Colonic mucosa (tissue), 4 donors: ENCODE measurements around the gene NBAS. TPM values are rescaled to one million over a fixed set of nuclear protein-coding genes. Genes with fewer than 3 reads are reported as not detected.

Experiments
- DNase-seq: peaks from one replicate; pipeline ENCODE4 v3.0.0-alpha.2; 2020
- H3K27ac ChIP-seq: fragments of 200-600 bp; one replicate; pipeline ENCODE4 v1.8.0; 2021
- H3K27me3 ChIP-seq: fragments of 200-600 bp; one replicate; pipeline ENCODE4 v1.8.0; 2021
- H3K36me3 ChIP-seq: fragments of 200-600 bp; one replicate; pipeline ENCODE4 v1.8.0; 2021
- H3K4me1 ChIP-seq: fragments of 200-600 bp; one replicate; pipeline ENCODE4 v1.8.0; 2021; ENCODE audit warnings: mild to moderate bottlenecking
- H3K4me3 ChIP-seq: fragments of 200-600 bp; one replicate; pipeline ENCODE4 v1.8.0; 2021
- H3K9ac ChIP-seq, 2 donors: one replicate each; pipeline ENCODE4 v1.7.0; 2013; ENCODE audit warnings: control low read depth in 2 of 2, low read depth in 2 of 2, low read length in 2 of 2
- H3K9me3 ChIP-seq: fragments of 200-600 bp; one replicate; pipeline ENCODE4 v1.8.0; 2021
- intact Hi-C: fragments of 100-400 bp; cut with DNase I; formaldehyde crosslinking; loops from one replicate; pipeline ENCODE4 v1.14.1; 2022
- total RNA-seq, 2 donors: library from RNA; stranded (reverse); fragmentation: NEBNext Ultra II Directional in 1 of 2; extraction: Animal tissue kit (Norgen Biotek cat#: 25700) in 1 of 2; gene quantifications; one replicate each; pipeline ENCODE4 v1.2.1, GENCODE V29; 2021
- TF ChIP-seq, protein P1 (sequence below): fragments of 200-600 bp; IDR thresholded peaks from one replicate; pipeline ENCODE4 v1.8.0; 2022; ENCODE audit warnings: antibody characterized with exemption, mild to moderate bottlenecking
- donor health status: healthy.
- donor health status: DM: no; HTN: no; CAD: no.
- donor health status: DM: no; HTN: no; CAD: no.

Gene NBAS
- total RNA-seq, 2 donors from 2014 or later, result 34.4 to 38.9 TPM

DNA sequence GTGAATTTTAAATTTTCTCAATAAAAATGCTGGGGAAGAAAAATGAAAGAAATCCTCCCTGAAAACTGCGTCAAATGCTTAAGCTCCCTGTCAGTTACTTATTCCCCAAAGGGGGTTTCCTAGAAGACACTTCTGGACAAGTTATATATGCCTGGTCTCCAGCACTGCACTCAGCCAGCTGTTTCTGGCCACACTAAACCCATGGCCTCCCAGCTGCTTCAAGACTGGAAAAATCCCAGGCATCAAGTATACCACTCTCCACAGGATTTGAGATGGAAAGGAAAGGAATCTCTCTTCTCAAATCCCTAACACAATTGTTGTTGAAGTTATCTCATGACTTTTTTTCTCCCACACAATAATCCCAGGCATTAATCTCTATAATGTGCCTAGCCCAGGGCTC lies 245.7 kb downstream of the NBAS start:
- Histone ChIP-seq H3K27me3 (no peaks in the 10 kb centered on the region), H3K36me3 (no peaks in the 10 kb centered on the region), H3K4me3 (no peak overlapping the region), H3K27ac (no peak overlapping the region), H3K4me1 (no peaks in the 10 kb centered on the region), H3K9me3 (no peaks in the 10 kb centered on the region), H3K9ac (no peak overlapping the region)
- intact Hi-C loops, result no loop called here
- TF ChIP-seq, protein P1, sequence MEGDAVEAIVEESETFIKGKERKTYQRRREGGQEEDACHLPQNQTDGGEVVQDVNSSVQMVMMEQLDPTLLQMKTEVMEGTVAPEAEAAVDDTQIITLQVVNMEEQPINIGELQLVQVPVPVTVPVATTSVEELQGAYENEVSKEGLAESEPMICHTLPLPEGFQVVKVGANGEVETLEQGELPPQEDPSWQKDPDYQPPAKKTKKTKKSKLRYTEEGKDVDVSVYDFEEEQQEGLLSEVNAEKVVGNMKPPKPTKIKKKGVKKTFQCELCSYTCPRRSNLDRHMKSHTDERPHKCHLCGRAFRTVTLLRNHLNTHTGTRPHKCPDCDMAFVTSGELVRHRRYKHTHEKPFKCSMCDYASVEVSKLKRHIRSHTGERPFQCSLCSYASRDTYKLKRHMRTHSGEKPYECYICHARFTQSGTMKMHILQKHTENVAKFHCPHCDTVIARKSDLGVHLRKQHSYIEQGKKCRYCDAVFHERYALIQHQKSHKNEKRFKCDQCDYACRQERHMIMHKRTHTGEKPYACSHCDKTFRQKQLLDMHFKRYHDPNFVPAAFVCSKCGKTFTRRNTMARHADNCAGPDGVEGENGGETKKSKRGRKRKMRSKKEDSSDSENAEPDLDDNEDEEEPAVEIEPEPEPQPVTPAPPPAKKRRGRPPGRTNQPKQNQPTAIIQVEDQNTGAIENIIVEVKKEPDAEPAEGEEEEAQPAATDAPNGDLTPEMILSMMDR, result no peak
- no peak for DNase-seq

DNA sequence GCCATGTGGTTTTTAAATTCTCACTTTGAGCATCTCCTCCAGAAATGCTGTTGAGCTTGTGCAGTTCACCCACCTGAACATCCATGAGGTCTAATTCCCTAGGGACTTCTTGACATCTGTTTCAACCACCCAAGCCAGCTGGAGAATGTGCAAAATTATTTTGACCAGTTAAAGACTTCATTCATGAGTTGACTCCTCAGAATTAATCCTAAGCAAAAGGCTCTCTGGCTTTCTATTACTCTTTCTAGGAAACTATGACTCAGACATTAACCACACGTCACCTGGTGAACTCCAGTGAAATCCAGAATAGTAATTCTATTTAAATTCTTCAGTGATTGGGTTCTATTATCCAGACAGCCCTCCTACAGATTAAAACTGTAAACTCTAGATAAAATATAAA lies 247.5 kb downstream of the NBAS start:
- Histone ChIP-seq H3K36me3 (no peaks in the 10 kb centered on the region), H3K4me1 (no peaks in the 10 kb centered on the region), H3K9ac (no peak overlapping the region), H3K27me3 (no peaks in the 10 kb centered on the region), H3K9me3 (no peaks in the 10 kb centered on the region), H3K4me3 (no peak overlapping the region), H3K27ac (no peak overlapping the region)
- TF ChIP-seq, protein P1, result no peak
- no peak for DNase-seq
- intact Hi-C loops, result no loop called here

DNA sequence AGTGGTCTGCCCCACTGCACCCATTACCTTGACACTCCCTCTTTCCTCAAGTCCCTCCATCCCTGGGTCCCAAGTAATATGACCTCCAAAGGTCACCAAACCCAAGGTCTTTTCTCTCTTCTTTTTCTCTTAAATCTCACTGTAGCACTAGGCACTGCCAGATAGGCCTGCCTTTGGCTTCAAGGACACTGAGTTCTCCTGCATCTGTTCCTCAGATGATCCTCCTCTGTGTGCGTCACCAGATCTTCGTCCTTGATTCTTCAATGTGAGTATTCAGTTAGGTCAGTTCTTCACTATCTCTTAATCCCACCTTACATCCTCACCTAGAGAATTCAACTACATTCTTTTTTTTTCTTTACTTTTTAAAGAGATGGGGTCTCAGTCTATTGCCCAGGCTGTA lies 249.2 kb downstream of the NBAS start:
- no peaks in the 10 kb centered on the region for H3K9me3 ChIP-seq
- no peak overlapping the region for H3K27ac ChIP-seq
- no peaks in the 10 kb centered on the region for H3K27me3 ChIP-seq
- no peaks in the 10 kb centered on the region for H3K4me1 ChIP-seq
- no peak overlapping the region for H3K9ac ChIP-seq
- TF ChIP-seq, protein P1, result no peak
- DNase-seq, result no peak
- intact Hi-C loops, result no loop called here
- H3K4me3 ChIP-seq, result no peak overlapping the region
- no peaks in the 10 kb centered on the region for H3K36me3 ChIP-seq

DNA sequence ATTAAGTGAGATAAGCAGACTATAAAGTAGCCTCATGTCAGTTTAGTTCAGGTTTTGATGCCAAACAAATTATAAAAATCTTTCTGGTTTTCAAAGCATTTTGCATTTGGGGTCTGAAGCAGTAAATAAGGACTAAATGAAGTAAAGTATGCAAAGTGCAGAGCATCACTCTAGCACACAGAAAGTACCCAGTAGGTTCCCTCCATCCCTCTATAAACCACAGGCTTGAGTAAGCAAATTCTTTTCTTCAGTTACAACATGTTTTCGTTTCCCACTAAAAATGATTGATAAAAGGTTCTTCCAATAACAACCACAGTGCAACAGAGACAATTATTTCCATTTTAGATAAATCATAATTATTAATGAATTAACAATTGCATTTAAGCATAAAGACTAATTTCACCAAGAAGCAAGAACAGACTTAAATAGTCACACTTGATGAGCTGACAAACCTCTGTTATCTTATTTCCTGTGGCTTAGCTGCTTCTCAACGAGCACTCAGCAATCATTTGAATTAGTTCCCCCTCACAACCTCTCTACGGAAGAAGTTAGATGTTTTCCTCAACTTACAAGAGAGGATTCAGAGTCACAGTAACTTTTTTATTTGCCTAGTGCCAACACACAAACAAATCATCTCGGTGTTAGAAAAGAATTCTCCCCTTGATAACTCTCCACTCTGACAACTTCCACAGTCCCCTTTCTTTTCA lies 249.8 kb downstream of the NBAS start:
- no peak overlapping the region for H3K27ac ChIP-seq
- H3K9ac ChIP-seq, result no peak overlapping the region
- H3K4me3 ChIP-seq, result no peak overlapping the region
- TF ChIP-seq, protein P1, result no peak
- DNase-seq, result no peak
- H3K27me3 ChIP-seq, result no peaks in the 10 kb centered on the region
- no peaks in the 10 kb centered on the region for H3K9me3 ChIP-seq
- H3K36me3 ChIP-seq, result no peaks in the 10 kb centered on the region
- intact Hi-C loops, result no loop called here
- no peaks in the 10 kb centered on the region for H3K4me1 ChIP-seq

DNA sequence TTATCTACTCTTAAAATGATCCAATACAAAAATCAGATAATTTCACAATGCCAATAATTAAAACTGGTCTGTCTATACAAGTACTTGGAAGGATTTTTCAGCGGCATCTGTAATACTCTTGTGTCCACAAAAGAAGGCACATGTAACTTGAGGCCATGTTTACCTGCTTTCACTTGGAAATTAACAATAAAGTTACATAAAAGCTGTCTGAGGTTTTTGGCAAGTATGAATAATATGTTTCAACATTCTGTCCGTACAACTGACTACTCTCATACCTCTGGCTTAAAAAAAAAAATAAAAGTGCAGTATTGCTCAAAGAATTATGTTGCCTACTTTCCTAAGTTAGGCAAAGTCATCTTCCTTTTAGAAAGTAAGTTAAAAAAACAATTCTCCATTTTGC lies 253.6 kb downstream of the NBAS start:
- no peaks in the 10 kb centered on the region for H3K9me3 ChIP-seq
- DNase-seq, result no peak
- H3K27ac ChIP-seq, result no peak overlapping the region
- no peaks in the 10 kb centered on the region for H3K4me1 ChIP-seq
- H3K9ac ChIP-seq, result no peak overlapping the region
- intact Hi-C loops, result no loop called here
- H3K27me3 ChIP-seq, result no peaks in the 10 kb centered on the region
- H3K36me3 ChIP-seq, result no peaks in the 10 kb centered on the region
- H3K4me3 ChIP-seq, result no peak overlapping the region
- TF ChIP-seq, protein P1, result no peak
